ENCODE data around the gene CFAP90. TPM values are rescaled to one million over a fixed set of nuclear protein-coding genes. Genes with fewer than 3 reads are reported as not detected.
A peak's percentile ranks its signal among the peaks of the same experiment; 100 is the strongest.

The CFAP90 gene
- total RNA-seq, 1 experiment from 2014 or later: not detected

GRCh38 chr5:7823594-7823993 lies 27.3 kb downstream of the CFAP90 start:
- no peak for DNase-seq (ENCODE audit: low read depth)

- DNase-seq (ENCODE audit: low read depth): no peak
Observed at GRCh38 chr5:7822449-7822848, 28.5 kb downstream of the CFAP90 start.

- no peak for DNase-seq (ENCODE audit: low read depth)
Observed at GRCh38 chr5:7816535-7816901, 34.4 kb downstream of the CFAP90 start.

GRCh38 chr5:7815892-7816534 lies 34.9 kb downstream of the CFAP90 start:
- DNase-seq (ENCODE audit: low read depth): peak; percentile 86

GRCh38 chr5:7814816-7815215 lies 36.1 kb downstream of the CFAP90 start:
- DNase-seq (ENCODE audit: low read depth): no peak

- no peak for DNase-seq (ENCODE audit: low read depth)
Observed at GRCh38 chr5:7813576-7813975, 37.4 kb downstream of the CFAP90 start.

- no peak for DNase-seq (ENCODE audit: low read depth)
Observed at GRCh38 chr5:7813007-7813406, 37.9 kb downstream of the CFAP90 start.

GRCh38 chr5:7811715-7812114 lies 39.2 kb downstream of the CFAP90 start:
- DNase-seq (ENCODE audit: low read depth): peak; percentile 21

- no peak for DNase-seq (ENCODE audit: low read depth)
Observed at GRCh38 chr5:7808998-7809397, 41.9 kb downstream of the CFAP90 start.

GRCh38 chr5:7805379-7805778 lies 45.6 kb downstream of the CFAP90 start:
- peak; percentile 18 for DNase-seq (ENCODE audit: low read depth)

- no peak for DNase-seq (ENCODE audit: low read depth)
Observed at GRCh38 chr5:7803937-7804336, 47.0 kb downstream of the CFAP90 start.

GRCh38 chr5:7802855-7803254 lies 48.1 kb downstream of the CFAP90 start:
- DNase-seq (ENCODE audit: low read depth): no peak

GRCh38 chr5:7801891-7802614 lies 48.9 kb downstream of the CFAP90 start:
- no peak for DNase-seq (ENCODE audit: low read depth)

- DNase-seq (ENCODE audit: low read depth): no peak
Observed at GRCh38 chr5:7795306-7795705, 55.6 kb downstream of the CFAP90 start.

GRCh38 chr5:7794823-7795222 lies 56.1 kb downstream of the CFAP90 start:
- DNase-seq (ENCODE audit: low read depth): no peak

GRCh38 chr5:7794311-7794710 lies 56.6 kb downstream of the CFAP90 start:
- no peak for DNase-seq (ENCODE audit: low read depth)

GRCh38 chr5:7793895-7794294 lies 57.0 kb downstream of the CFAP90 start:
- DNase-seq (ENCODE audit: low read depth): no peak

GRCh38 chr5:7789567-7789966 lies 61.4 kb downstream of the CFAP90 start:
- no peak for DNase-seq (ENCODE audit: low read depth)

GRCh38 chr5:7787770-7788169 lies 63.2 kb downstream of the CFAP90 start:
- no peak for DNase-seq (ENCODE audit: low read depth)

- DNase-seq (ENCODE audit: low read depth): no peak
Observed at GRCh38 chr5:7784683-7785380, 66.1 kb downstream of the CFAP90 start.

- no peak for DNase-seq (ENCODE audit: low read depth)
Observed at GRCh38 chr5:7781899-7782298, 69.0 kb downstream of the CFAP90 start.
